CD4-positive, alpha-beta T cell treated with Interleukin-15 for 1 hour (primary cell): ENCODE data around the gene CRYBA2.

Source experiments
- DNase-seq: peaks from one replicate; pipeline ENCODE4 v3.0.0-alpha.2; 2020

CRYBA2 gene

GRCh38 chr2:218998414-218999002 lies 5.3 kb upstream of the CRYBA2 start:
- no peak for DNase-seq

- no peak for DNase-seq
These were observed 4.5 kb upstream of the CRYBA2 start for GRCh38 chr2:218997731-218998130.

- DNase-seq: no peak
These were observed 3.7 kb upstream of the CRYBA2 start for GRCh38 chr2:218996937-218997336.

- DNase-seq: peak; percentile 69
These were observed 2.9 kb upstream of the CRYBA2 start for GRCh38 chr2:218995972-218996711.

- no peak for DNase-seq
These were observed 2.3 kb upstream of the CRYBA2 start for GRCh38 chr2:218995561-218995960.

- DNase-seq: no peak
These were observed 398 bp downstream of the CRYBA2 start for GRCh38 chr2:218992703-218993344.

GRCh38 chr2:218992196-218992595 lies 1.0 kb downstream of the CRYBA2 start:
- no peak for DNase-seq

- DNase-seq: no peak
These were observed 1.5 kb downstream of the CRYBA2 start for GRCh38 chr2:218991674-218992168.

GRCh38 chr2:218990612-218991011 lies 2.6 kb downstream of the CRYBA2 start:
- DNase-seq: no peak

GRCh38 chr2:218990052-218990451 lies 3.2 kb downstream of the CRYBA2 start:
- DNase-seq: no peak

GRCh38 chr2:218988650-218989049 lies 4.6 kb downstream of the CRYBA2 start:
- DNase-seq: no peak

- no peak for DNase-seq
These were observed 5.1 kb downstream of the CRYBA2 start for GRCh38 chr2:218988164-218988563.

GRCh38 chr2:218986148-218986761 lies 7.0 kb downstream of the CRYBA2 start:
- DNase-seq: no peak

- no peak for DNase-seq
These were observed 7.7 kb downstream of the CRYBA2 start for GRCh38 chr2:218985325-218986091.

GRCh38 chr2:218985021-218985324 lies 8.2 kb downstream of the CRYBA2 start, which contains the start of gene FEV:
TSS of gene FEV (minus strand) at chr2:218985184. CDS start at chr2:218985075, 109 bp downstream.
- DNase-seq: no peak

- DNase-seq: no peak
These were observed 8.8 kb downstream of the CRYBA2 start for GRCh38 chr2:218984239-218985020.

- no peak for DNase-seq
These were observed 9.3 kb downstream of the CRYBA2 start for GRCh38 chr2:218983934-218984238.

- DNase-seq: no peak
These were observed 9.8 kb downstream of the CRYBA2 start for GRCh38 chr2:218983263-218983933.

GRCh38 chr2:218982586-218983262 lies 10.5 kb downstream of the CRYBA2 start:
- no peak for DNase-seq

GRCh38 chr2:218981881-218982585 lies 11.2 kb downstream of the CRYBA2 start:
- DNase-seq: no peak
